Suppressor macrophage treated with lipopolysaccharide for 4 hours (primary cell): ENCODE data around the gene MYF5.
"Not testable (repeated sequence)": the region's sequence is repeated elsewhere in the genome, so short reads cannot be mapped to it uniquely, and the experiment has no call there.

Experiments
- DNase-seq: peaks from one replicate; pipeline ENCODE4 v3.0.0-alpha.2; 2020

Gene MYF5

GRCh38 chr12:80716696-80717469, at the start of gene MYF5:
TSS of gene MYF5 (plus strand) at chr12:80716912. CDS start at chr12:80717064, 152 bp downstream.
- DNase-seq: no peak

DNA sequence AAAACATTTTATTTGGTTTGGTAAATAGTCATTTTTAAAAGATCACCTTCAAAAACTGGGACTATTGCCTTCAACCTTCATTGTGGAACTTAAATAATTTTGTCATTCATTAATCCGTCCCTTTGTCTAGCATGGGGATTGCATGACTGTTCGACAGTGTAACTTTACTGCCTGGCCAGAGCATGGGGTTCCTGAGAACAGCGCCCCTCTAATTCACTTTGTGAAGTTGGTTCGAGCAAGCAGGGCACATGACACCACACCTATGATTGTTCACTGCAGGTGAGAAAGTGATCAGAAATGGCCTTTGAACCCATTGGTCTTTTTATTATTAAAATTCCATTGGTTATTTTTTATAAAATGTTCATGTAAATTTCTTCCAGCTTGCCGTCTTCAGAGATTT, 46.5 kb upstream of the MYF5 start:
- DNase-seq: no peak

DNA sequence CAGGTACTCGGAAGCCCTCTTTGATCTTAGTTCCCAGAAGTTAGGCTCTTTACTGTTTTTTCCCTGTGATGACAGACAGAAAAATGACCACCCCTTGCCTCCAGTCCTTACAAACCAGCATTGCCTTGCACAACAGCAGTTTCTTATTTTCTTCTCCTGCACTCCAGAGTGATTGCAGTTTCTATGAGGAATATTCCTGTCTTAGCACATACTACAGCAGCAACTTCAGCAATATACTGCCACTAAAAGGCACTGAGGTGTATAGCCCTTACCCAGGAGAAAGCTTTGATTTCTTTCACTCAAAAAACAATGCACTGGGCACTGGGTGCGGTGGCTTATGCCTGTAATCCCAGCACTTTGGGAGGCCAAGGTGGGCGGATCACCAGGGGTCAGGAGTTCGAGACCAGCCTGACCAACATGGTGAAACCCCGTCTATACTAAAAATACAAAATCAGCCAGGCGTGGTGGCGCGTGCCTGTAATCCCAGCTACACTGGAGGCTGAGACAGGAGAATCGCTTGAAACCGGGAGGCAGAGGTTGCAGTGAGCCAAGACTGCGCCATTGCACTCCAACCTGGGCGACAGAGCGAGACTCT, 40.6 kb upstream of the MYF5 start:
- DNase-seq: not testable (repeated sequence)

GRCh38 chr12:80676856-80677255, 39.9 kb upstream of the MYF5 start:
- DNase-seq: no peak

DNA sequence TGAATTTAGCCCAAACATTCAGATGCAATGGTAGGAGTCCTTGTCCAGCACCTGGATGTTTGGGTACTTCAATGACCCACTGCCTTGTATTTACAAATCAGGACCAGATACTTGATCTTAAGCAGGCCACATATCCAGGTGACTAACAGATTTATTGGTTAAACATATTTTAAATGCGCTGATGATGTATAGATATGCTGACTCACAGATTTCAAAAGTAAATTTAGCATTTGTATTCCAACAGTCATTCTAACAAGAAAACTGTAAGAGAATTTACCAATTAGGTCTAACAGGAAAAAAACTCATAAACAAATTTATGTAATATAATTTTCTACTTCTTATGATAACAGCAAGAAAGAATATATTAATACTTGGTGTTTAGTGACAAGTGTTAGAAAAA, 38.7 kb upstream of the MYF5 start:
- no peak for DNase-seq

DNA sequence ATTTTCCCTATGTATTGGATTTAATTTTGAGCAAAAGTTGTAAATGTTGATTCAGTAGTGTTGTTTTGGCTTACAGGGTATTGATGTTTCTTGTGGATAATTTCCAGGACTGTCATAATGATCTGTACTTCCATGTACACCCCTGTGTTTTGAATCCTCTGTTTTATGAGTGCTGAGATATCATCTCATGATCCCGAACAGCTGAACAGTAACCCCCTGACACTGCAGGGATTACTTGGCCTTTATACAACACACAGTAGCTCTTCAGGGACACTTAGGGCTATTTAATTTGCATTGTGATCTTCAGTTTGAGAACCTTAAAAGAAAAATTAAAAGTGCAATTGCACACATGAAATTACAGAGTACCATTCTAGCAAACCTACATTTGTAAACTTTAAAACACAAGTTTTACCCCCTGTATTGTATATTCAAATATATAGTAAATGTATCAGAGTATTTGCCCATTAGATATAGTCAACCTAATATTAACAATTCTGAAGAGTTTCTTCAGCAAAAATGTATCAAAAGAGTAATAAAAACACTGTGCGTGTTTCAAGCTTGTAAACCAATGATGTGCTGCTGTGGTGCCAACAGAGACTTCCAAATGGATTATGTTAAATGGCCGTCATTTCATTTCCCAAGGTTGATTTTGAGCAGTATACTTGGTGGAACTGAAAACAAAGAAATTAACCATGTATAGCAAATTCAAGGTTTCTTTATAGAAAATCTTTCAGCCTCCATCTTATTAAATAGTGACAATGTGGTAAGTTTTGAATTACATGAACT, 37.2 kb upstream of the MYF5 start:
- no peak for DNase-seq

GRCh38 chr12:80681287-80681686, 35.4 kb upstream of the MYF5 start:
- DNase-seq: no peak

- DNase-seq: no peak
Observed at GRCh38 chr12:80681786-80682185, 34.9 kb upstream of the MYF5 start.

GRCh38 chr12:80684077-80684495, 32.6 kb upstream of the MYF5 start:
- no peak for DNase-seq

DNA sequence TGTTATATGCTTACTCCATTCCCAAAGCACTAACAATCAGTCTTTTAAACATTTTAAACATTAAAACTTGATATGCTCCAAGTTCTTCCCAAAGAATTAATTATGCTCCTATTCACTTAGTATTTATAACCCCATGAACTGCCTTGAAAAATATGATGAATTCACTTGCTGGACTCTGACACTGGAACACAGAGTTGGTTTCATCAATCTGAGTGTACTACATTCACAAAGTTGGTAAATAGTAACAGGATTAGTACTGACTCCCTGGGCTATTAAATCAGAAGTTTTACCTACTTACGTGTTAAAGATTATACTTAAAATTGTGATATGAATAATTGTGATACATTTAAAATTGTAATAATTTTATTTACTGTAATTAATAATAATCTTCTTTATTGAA, 26.6 kb upstream of the MYF5 start:
- no peak for DNase-seq

GRCh38 chr12:80690513-80690912, 26.2 kb upstream of the MYF5 start:
- DNase-seq: no peak

DNA sequence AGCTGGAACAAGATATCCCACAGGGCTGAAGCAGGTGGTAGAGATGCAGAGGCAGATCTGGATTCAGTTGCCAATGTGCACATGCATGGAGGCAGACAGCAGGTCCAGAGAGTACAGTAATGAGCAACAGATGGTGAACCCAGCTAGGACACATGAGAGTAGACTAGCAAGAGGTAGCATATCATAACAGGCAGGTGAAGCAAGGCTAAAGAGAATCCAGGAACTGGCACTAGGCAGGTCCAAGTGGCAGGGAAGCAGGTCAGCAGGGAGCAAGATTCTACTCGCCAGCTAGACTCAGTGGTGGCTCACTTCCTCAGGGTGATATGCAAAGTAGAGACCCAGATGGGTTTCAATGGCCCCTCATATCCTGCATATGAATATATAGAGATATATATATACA, 24.6 kb upstream of the MYF5 start:
- DNase-seq: no peak

- no peak for DNase-seq
Observed at GRCh38 chr12:80697270-80697887, 19.3 kb upstream of the MYF5 start.

- DNase-seq: no peak
Observed at GRCh38 chr12:80698256-80698655, 18.5 kb upstream of the MYF5 start.

DNA sequence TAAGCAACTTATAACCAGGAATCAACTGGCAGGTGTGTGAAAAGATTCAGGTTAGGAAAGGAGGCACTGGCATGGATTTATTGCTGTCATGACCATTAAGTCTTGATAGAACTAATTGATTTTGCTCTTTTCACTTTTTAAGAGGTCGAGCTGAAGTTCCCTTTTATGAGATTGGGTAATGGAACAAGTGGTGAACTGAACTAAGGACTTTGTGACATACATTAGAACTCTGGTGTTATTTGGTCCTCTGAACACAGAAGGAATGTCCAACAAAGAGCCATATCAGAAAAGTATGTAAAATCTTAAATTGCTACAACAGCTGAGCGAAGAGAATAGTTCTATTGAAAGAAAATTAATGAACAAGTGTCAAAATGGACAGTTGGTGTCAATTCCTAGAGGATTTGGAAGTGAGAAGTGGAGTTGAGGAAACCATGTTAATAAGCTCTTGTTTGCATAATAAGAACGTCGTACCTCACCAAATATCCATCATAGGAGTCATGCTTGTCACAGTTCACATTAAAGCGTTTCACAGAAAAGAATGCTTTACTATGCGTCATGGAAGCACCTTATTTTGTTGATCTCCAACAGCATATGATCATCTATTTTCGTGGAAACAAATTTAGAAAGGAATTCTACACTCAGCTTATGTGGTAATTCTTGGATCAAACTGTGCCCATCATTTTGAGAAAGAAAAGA, 17.7 kb upstream of the MYF5 start:
- no peak for DNase-seq

DNA sequence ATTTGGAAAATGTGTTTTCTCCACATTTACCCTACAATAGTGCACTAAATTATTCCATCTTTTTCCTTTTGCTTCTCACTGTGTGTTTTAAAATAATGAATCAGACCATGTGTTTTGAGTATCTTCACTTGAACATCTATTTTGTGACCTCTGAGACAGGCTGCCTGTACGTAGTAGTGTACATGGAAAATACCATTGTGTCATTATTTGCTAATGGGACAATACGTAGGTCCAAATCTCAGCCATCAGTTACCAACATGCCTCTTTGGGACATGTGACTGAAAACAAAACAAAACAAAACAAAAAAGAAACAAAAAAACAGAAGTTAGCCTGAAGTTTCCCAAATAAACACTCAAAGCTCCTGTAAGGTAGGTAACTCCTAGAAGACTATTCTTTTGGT, 16.4 kb upstream of the MYF5 start:
- no peak for DNase-seq

- DNase-seq: no peak
Observed at GRCh38 chr12:80701388-80701787, 15.3 kb upstream of the MYF5 start.

GRCh38 chr12:80702889-80703805, 13.6 kb upstream of the MYF5 start:
- DNase-seq: no peak

DNA sequence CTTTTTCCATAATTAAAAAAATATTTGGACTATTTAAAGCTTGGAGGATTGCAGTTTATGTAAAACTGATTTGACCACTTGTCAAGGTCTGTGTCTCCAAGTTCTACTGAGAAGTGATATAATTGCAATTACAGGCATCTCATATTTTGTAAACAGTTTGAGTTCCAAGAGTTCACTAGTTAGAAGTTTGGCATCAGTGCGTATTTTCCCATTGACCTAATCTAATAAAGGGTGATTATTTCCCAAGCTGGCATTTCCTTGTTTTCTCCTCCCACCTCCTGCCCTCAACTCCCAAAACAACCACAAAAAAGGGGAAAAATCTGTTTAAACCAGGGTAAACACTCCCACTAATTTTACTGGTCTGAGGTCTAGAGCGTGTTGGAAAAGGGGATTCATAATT, 12.3 kb upstream of the MYF5 start:
- DNase-seq: no peak

DNA sequence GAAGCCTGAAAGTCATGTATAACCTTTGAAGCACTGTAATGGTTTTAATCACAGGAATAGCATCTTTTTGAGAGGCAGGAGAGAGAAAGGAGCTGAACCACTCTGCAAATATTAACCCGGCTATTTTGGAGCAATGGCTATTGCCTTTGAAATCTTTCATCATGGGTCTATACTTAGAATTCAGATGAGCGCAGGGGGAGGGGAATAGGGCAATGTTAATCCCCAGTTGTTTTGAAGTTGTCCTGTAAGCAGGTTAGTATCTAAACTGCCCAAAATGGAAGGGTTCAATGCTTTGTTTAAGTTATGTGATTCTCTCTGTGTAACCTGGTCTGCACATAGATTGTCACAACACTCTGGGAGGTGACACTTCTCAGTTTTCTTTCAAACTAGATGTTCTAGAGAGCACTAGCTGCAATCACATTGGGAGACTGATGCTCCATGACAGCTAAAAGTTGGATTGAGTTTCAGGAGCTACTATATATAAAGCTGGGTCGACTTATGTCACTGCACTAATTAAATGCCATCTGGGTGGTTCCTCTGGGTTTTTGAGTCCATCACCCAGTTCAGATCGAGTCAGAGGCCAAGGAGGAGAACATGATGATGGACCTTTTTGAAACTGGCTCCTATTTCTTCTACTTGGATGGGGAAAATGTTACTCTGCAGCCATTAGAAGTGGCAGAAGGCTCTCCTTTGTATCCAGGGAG, 9.4 kb upstream of the MYF5 start, which contains the start of gene MYF6:
TSS of gene MYF6 (plus strand) at position 509 of the 704 bp plus-strand sequence. CDS start at position 595, 86 bp downstream.
- no peak for DNase-seq

DNA sequence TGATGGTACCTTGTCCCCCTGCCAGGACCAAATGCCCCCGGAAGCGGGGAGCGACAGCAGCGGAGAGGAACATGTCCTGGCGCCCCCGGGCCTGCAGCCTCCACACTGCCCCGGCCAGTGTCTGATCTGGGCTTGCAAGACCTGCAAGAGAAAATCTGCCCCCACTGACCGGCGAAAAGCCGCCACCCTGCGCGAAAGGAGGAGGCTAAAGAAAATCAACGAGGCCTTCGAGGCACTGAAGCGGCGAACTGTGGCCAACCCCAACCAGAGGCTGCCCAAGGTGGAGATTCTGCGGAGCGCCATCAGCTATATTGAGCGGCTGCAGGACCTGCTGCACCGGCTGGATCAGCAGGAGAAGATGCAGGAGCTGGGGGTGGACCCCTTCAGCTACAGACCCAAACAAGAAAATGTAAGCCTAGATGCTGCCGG, 8.9 kb upstream of the MYF5 start:
- DNase-seq: no peak
